ENCODE data around the gene NAP1L4. TPM values are rescaled to one million over a fixed set of nuclear protein-coding genes. Genes with fewer than 3 reads are reported as not detected.

Gene NAP1L4, protein sequence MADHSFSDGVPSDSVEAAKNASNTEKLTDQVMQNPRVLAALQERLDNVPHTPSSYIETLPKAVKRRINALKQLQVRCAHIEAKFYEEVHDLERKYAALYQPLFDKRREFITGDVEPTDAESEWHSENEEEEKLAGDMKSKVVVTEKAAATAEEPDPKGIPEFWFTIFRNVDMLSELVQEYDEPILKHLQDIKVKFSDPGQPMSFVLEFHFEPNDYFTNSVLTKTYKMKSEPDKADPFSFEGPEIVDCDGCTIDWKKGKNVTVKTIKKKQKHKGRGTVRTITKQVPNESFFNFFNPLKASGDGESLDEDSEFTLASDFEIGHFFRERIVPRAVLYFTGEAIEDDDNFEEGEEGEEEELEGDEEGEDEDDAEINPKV
- total RNA-seq (2021; fragmentation: NEBNext Ultra II Directional; extraction: Animal tissue kit (Norgen Biotek cat#: 25700)) (190 and 194 TPM in 2 replicates), polyA plus RNA-seq (2011; rRNA removed) (75.8 and 81.4 TPM in 2 replicates), polyA minus RNA-seq (2011; rRNA and poly(A)+ RNA removed) (80.9 and 95.4 TPM in 2 replicates)
- polyA plus RNA-seq (2011; cell fraction: cytosol; rRNA removed): 105 TPM
- 118 TPM for polyA plus RNA-seq (2011; cell fraction: nucleus; rRNA removed)
- polyA plus RNA-seq (2012, experiment 1 of 2): 128 to 175 TPM (median 137 TPM) in 4 replicates
- polyA plus RNA-seq (2012, experiment 2 of 2): 37.8 TPM
- 102 TPM for polyA plus RNA-seq (2013, experiment 1 of 2)
- 96.1 TPM for polyA plus RNA-seq (2013, experiment 2 of 2)
- 46.7 TPM for polyA minus RNA-seq (2011; cell fraction: cytosol; rRNA and poly(A)+ RNA removed)
- polyA minus RNA-seq (2011; cell fraction: nucleus; rRNA and poly(A)+ RNA removed): 103 TPM
- long read RNA-seq, experiment 1, partial matches to known transcripts: 50 of 90 reads
- long read RNA-seq, experiment 1, other reads (novel, unspliced or antisense): 37 of 90 reads
- long read RNA-seq, experiment 2, transcript NAP1L4-222 (15 exons, 2,479 nt): major isoform, 10 of 34 reads
- long read RNA-seq, experiment 2, partial matches to known transcripts: 4 of 34 reads
- long read RNA-seq, experiment 2, other reads (novel, unspliced or antisense): 17 of 34 reads

DNA sequence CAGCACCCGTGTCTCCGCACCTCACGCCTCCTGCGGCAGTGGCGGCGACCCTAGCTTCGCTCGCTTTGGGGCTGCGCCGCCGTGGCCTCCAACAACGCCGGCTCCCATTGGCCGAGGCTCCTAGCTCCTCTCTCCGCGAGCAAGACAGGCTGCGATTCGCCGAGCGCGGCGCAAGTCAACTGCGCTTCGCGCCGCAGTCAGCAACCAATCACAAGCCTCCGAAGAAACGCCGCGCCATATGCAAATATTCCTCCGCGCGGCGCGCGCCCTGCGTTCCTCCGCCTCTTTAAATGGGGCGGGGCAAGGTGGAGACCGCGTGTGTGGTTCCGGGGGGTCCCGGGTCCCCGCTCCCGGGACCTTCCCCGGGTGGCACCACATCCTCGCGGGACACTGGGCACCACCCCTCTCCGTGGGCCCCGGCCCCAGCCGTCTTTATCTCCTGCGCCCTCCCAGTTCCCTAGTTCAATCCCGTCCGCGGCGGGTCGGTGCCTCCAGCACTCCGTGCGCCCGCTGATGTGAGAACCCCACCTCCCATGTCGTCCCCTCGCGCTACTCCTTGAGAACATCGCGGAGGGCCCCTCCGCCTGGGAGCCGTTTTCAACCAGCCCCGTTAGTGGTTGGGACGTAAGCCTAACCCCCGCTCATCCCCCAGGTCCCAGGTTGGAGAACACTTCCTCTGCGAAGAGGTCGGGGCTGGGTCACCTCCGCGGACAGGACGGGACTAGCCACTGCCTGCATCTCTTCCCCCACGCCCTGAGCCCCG is at the start of gene NAP1L4:
Gene NAP1L4 (minus strand): TSS at position 96 of the 763 bp plus-strand sequence. CDS start 13,109 bp downstream, outside the sequence.
- peak within 1 kb of the TSS; percentile 81 for H2BK5ac ChIP-seq (ENCODE audit: low read depth, low read length)
- DNase-seq (ENCODE audit: low read depth in 1 of 2, low spot score in 2 of 2) (peak; percentile 93), FAIRE-seq (no peak)
- H3K27ac ChIP-seq (ENCODE audit: low read depth, low read length): peak within 1 kb of the TSS; percentile 90
- peak within 1 kb of the TSS; percentile 53; the same call in 1 of the 2 replicates for H2BK12ac ChIP-seq (ENCODE audit: low read depth, low read length)
- no peaks in the 10 kb centered on the region for H3K36me3 ChIP-seq (ENCODE audit: control insufficient read depth in 2 of 4, insufficient read depth in 4 of 4, low read length in 3 of 4)
- H3K9me3 ChIP-seq (ENCODE audit: insufficient read depth in 2 of 2, low read depth in 1 of 2, low read length in 1 of 2): no peaks in the 10 kb centered on the region
- peaks cover 6% of the 10 kb centered on the region for H3K79me1 ChIP-seq (ENCODE audit: low read depth, low read length)
- peak within 1 kb of the TSS; percentile 82 to 94 for H3K4me2 ChIP-seq (ENCODE audit: insufficient read depth in 1 of 2, low read depth in 2 of 2, low read length in 2 of 2)
- peaks cover 39 to 43% of the 10 kb centered on the region in 2 experiments for H3K79me2 ChIP-seq (ENCODE audit: control insufficient read depth in 1 of 2, insufficient read depth in 2 of 2, low read length in 2 of 2)
- 2% methylated on average over 44 of the region's 77 CpGs; no CpG with 5 or more reads in 1 of the 2 experiments for WGBS, 2 experiments (ENCODE audit: extremely low coverage in 1 of 2, insufficient coverage in 1 of 2, insufficient read length in 1 of 2, insufficient replicate concordance in 2 of 2, low coverage in 1 of 2, low lambda C conversion rate in 2 of 2, missing lambda C conversion rate in 1 of 2)
- peak within 1 kb of the TSS; percentile 88 for H3K56ac ChIP-seq (replicated peaks; ENCODE audit: insufficient read length, low read depth, low read length)
- H3K23ac ChIP-seq (ENCODE audit: insufficient read length): no peak within 1 kb of the TSS
- peak within 1 kb of the TSS; percentile 76 to 89 (median 86) for H3K4me3 ChIP-seq (ENCODE audit: extremely low read depth in 1 of 4, insufficient read depth in 2 of 4, low read depth in 3 of 4, low read length in 4 of 4)
- H3K27me3 ChIP-seq (replicated peaks in 1 of 4; ENCODE audit: control insufficient read depth in 3 of 4, extremely low read depth in 1 of 4, insufficient read depth in 3 of 4, low read length in 3 of 4): no peaks in the 10 kb centered on the region
- no peak within 1 kb of the TSS for H2BK120ac ChIP-seq (replicated peaks; ENCODE audit: low read depth, low read length)
- H2BK15ac ChIP-seq (ENCODE audit: low read length): no peak within 1 kb of the TSS
- peaks cover 11% of the 10 kb centered on the region for H3K23me2 ChIP-seq (ENCODE audit: low read depth, low read length)
- peak within 1 kb of the TSS; percentile 97 for H3K18ac ChIP-seq (ENCODE audit: extremely low read depth, low read length)
- peak within 1 kb of the TSS; percentile 98 for H4K91ac ChIP-seq (replicated peaks; ENCODE audit: insufficient read length, low read length)
- H3K9ac ChIP-seq (replicated peaks in 1 of 4; ENCODE audit: extremely low read depth in 1 of 4, low read depth in 3 of 4, low read length in 3 of 4): peak within 1 kb of the TSS; percentile 86 to 98 (median 93)
- H3K4ac ChIP-seq (replicated peaks; ENCODE audit: insufficient read length, low read depth, low read length): peak within 1 kb of the TSS; percentile 44
- H4K5ac ChIP-seq (ENCODE audit: insufficient read length, low read depth, low read length): peak within 1 kb of the TSS; percentile 93
- peak within 1 kb of the TSS; percentile 98 for H4K8ac ChIP-seq (ENCODE audit: extremely low read depth, insufficient read depth, low read length)
- peaks cover 11 to 15% of the 10 kb centered on the region in 2 experiments for H4K20me1 ChIP-seq (replicated peaks in 1 of 2; ENCODE audit: control insufficient read depth in 1 of 2, insufficient read depth in 2 of 2, low read length in 2 of 2)
- H3K4me1 ChIP-seq (replicated peaks in 1 of 4; ENCODE audit: control insufficient read depth in 3 of 4, insufficient read depth in 4 of 4, low read length in 3 of 4): peaks cover 6 to 18% (median 8%) of the 10 kb centered on the region in 4 experiments
- no peak within 1 kb of the TSS for H2BK20ac ChIP-seq (ENCODE audit: low read length)
- peak within 1 kb of the TSS; percentile 79 for H2AFZ ChIP-seq (ENCODE audit: low read length)
- H2AK5ac ChIP-seq (ENCODE audit: low read depth, low read length): no peak within 1 kb of the TSS
- POLR2A ChIA-PET (ENCODE audit: partially characterized antibody): interaction anchor here (0.6 to 4.0 kb wide), 24 partner anchors 8 to 431 kb away, joined by 3 to 28 read pairs (median 4); partner anchors contain the start of genes CARS1 and PHLDA2
- H3K14ac ChIP-seq (ENCODE audit: insufficient read length): no peak within 1 kb of the TSS
- CTCF ChIA-PET (ENCODE audit: partially characterized antibody): interaction anchor here (0.8 to 2.3 kb wide), 2 partner anchors 16 to 18 kb away, joined by 4 to 6 read pairs; no protein-coding TSS in a partner anchor
- TF ChIP-seq POLR2AphosphoS5 (IDR thresholded peaks at IDR 0.05; ENCODE audit: low read depth, low read length): peak; percentile 81; the same call in 1 of the 2 replicates
- TF ChIP-seq CTBP2 (IDR thresholded peaks at IDR 0.05; ENCODE audit: borderline replicate concordance, insufficient read depth, insufficient read length, low read length): no peak
- TF ChIP-seq FOSL1 (IDR thresholded peaks at IDR 0.05; ENCODE audit: insufficient read depth, low read depth, low read length): no peak
- no peak for TF ChIP-seq NANOG (IDR thresholded peaks at IDR 0.05; ENCODE audit: insufficient read depth, low read depth, low read length, poor library complexity, severe bottlenecking)
- TF ChIP-seq SIRT6 (IDR thresholded peaks at IDR 0.05; ENCODE audit: low read length): no peak
- no peak for TF ChIP-seq RNF2 (IDR thresholded peaks at IDR 0.05; ENCODE audit: borderline replicate concordance, low read depth, low read length, missing control alignments, poor library complexity, severe bottlenecking)

Data from H1 (cell line).